RWPE1 (cell line): Measurements from ENCODE around the gene ZCCHC24.
A peak's percentile ranks its signal among the peaks of the same experiment; 100 is the strongest.

ENCODE experiments used
- CTCF ChIA-PET: fragments of 350-600 bp; sonication (Branson Sonifier 250); formaldehyde crosslinking; extraction: SDS; loops from one replicate; lab custom pipeline; 2021; lab: Yijun Ruan, JAX
- POLR2A ChIA-PET: fragments of 400-600 bp; formaldehyde crosslinking; extraction: SDS; loops from one replicate; lab custom pipeline; 2020; ENCODE audit warnings: antibody characterized with exemption; ENCODE audit not compliant: low non-redundant PET; lab: Yijun Ruan, JAX
- DNase-seq: peaks from one replicate; pipeline ENCODE4 v3.0.0; 2012; ENCODE audit warnings: low spot score
- H3K27ac ChIP-seq: fragments of 450-650 bp; 2 replicates; pipeline ENCODE4 v1.5.1; 2017
- CTCF ChIP-seq: fragments of 450-650 bp; conservative IDR thresholded peaks from 2 replicates; pipeline ENCODE4 v1.5.1; 2017; ENCODE audit warnings: low read depth, mild to moderate bottlenecking

The ZCCHC24 gene

GRCh38 chr10:79424221-79425073 is 21.0 kb downstream of the ZCCHC24 start:
- no peak for DNase-seq
- ChIA-PET POLR2A (no interaction called here), CTCF (interaction anchor here (0.7 to 1.2 kb wide), 2 partner anchors 50 to 653 kb away, joined by 3 read pairs; no protein-coding TSS in a partner anchor)
- peak overlapping the region; percentile 1; the same call in 1 of the 2 replicates for H3K27ac ChIP-seq
- TF ChIP-seq CTCF: no peak

- H3K27ac ChIP-seq: peak overlapping the region; percentile 84
- no peak for DNase-seq
These were observed 23.1 kb downstream of the ZCCHC24 start for GRCh38 chr10:79422178-79422892.

GRCh38 chr10:79420974-79421688 is 24.3 kb downstream of the ZCCHC24 start:
- ChIA-PET CTCF (interaction anchor here (0.7 kb wide), 1 partner anchor 73 kb away, joined by 3 read pairs; no protein-coding TSS in a partner anchor), POLR2A (no interaction called here)
- no peak overlapping the region for H3K27ac ChIP-seq
- no peak for TF ChIP-seq CTCF
- DNase-seq: no peak

More at GRCh38 chr10:79422178-79422892, 23.1 kb downstream of the ZCCHC24 start:
- no peak for TF ChIP-seq CTCF
- ChIA-PET POLR2A (no interaction called here), CTCF (interaction anchor here (0.5 to 0.6 kb wide), 2 partner anchors 21 to 417 kb away, joined by 3 read pairs; no protein-coding TSS in a partner anchor)

- no peak for TF ChIP-seq CTCF
- ChIA-PET POLR2A (no interaction called here), CTCF (interaction anchor here (0.7 kb wide), 1 partner anchor 15 kb away, joined by 3 read pairs; no protein-coding TSS in a partner anchor)
- H3K27ac ChIP-seq: peak overlapping the region; percentile 2; the same call in 1 of the 2 replicates
- DNase-seq: no peak
These were observed 26.4 kb downstream of the ZCCHC24 start for GRCh38 chr10:79418886-79419595.

GRCh38 chr10:79418274-79418673 is 27.1 kb downstream of the ZCCHC24 start:
- no peak for DNase-seq
- H3K27ac ChIP-seq: no peak overlapping the region
- no peak for TF ChIP-seq CTCF
- POLR2A ChIA-PET: no interaction called here
- CTCF ChIA-PET: interaction anchor here (0.7 kb wide), 1 partner anchor 14 kb away, joined by 3 read pairs; no protein-coding TSS in a partner anchor
